Nephron progenitor cell (in vitro differentiated cells): ENCODE results near the gene CIDEB.

Source experiments
- DNase-seq: peaks from one replicate; pipeline ENCODE4 v3.0.0; 2021
- H3K27ac Mint-ChIP-seq: 2 replicates; pipeline ENCODE4 v1.8.0; 2021; ENCODE audit warnings: mild to moderate bottlenecking, moderate library complexity, mixed read lengths
- H3K27me3 Mint-ChIP-seq: 2 replicates; pipeline ENCODE4 v1.8.0; 2021; ENCODE audit warnings: mild to moderate bottlenecking, low read depth, mixed read lengths; ENCODE audit not compliant: poor library complexity
- H3K36me3 Mint-ChIP-seq: 2 replicates; pipeline ENCODE4 v1.8.0; 2021; ENCODE audit warnings: low read depth, mixed read lengths
- H3K4me1 Mint-ChIP-seq: 2 replicates; pipeline ENCODE4 v1.8.0; 2021; ENCODE audit warnings: mixed read lengths
- H3K4me3 Mint-ChIP-seq: 2 replicates; pipeline ENCODE4 v1.8.0; 2021; ENCODE audit warnings: mild to moderate bottlenecking, moderate library complexity, mixed read lengths
- H3K9me3 Mint-ChIP-seq: 2 replicates; pipeline ENCODE4 v1.8.0; 2021; ENCODE audit warnings: mild to moderate bottlenecking, moderate library complexity, mixed read lengths
- TF ChIP-seq, protein P1 (sequence below): fragments of 200-600 bp; sonication (generic); IDR thresholded peaks from 2 replicates; pipeline ENCODE4 v1.5.0; 2021; ENCODE audit warnings: antibody characterized with exemption

Gene CIDEB

GRCh38 chr14:24255438-24255837 is 52.3 kb downstream of the CIDEB start:
- Mint-ChIP-seq H3K27ac (no peak overlapping the region), H3K4me3 (no peak overlapping the region), H3K27me3 (peaks cover 3% of the 10 kb centered on the region), H3K9me3 (no peaks in the 10 kb centered on the region), H3K36me3 (no peaks in the 10 kb centered on the region), H3K4me1 (no peaks in the 10 kb centered on the region)
- DNase-seq: no peak
- TF ChIP-seq, protein P1, sequence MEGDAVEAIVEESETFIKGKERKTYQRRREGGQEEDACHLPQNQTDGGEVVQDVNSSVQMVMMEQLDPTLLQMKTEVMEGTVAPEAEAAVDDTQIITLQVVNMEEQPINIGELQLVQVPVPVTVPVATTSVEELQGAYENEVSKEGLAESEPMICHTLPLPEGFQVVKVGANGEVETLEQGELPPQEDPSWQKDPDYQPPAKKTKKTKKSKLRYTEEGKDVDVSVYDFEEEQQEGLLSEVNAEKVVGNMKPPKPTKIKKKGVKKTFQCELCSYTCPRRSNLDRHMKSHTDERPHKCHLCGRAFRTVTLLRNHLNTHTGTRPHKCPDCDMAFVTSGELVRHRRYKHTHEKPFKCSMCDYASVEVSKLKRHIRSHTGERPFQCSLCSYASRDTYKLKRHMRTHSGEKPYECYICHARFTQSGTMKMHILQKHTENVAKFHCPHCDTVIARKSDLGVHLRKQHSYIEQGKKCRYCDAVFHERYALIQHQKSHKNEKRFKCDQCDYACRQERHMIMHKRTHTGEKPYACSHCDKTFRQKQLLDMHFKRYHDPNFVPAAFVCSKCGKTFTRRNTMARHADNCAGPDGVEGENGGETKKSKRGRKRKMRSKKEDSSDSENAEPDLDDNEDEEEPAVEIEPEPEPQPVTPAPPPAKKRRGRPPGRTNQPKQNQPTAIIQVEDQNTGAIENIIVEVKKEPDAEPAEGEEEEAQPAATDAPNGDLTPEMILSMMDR: no peak
